ENCODE results near the gene CCDC24.

The CCDC24 gene

GRCh38 chr1:44021156-44021555, 29.8 kb downstream of the CCDC24 start:
- no peaks in the 10 kb centered on the region for H3K36me3 ChIP-seq (ENCODE audit: insufficient read depth, low read length)
- H2AFZ ChIP-seq (ENCODE audit: low read depth, low read length) = no peak overlapping the region
- H3K4me1 ChIP-seq (ENCODE audit: insufficient read depth, low read length) = peaks cover 15% of the 10 kb centered on the region
- H3K4me3 ChIP-seq (ENCODE audit: low read length) = no peak overlapping the region
- no peaks in the 10 kb centered on the region for H3K27me3 ChIP-seq (ENCODE audit: insufficient read depth, low read length)
- no peaks in the 10 kb centered on the region for H3K9me3 ChIP-seq (ENCODE audit: low read length)

- H3K36me3 ChIP-seq (ENCODE audit: insufficient read depth, low read length) = no peaks in the 10 kb centered on the region
- peaks cover 9% of the 10 kb centered on the region for H3K4me1 ChIP-seq (ENCODE audit: insufficient read depth, low read length)
- H3K27me3 ChIP-seq (ENCODE audit: insufficient read depth, low read length) = no peaks in the 10 kb centered on the region
- no peak overlapping the region for H3K4me3 ChIP-seq (ENCODE audit: low read length)
- H2AFZ ChIP-seq (ENCODE audit: low read depth, low read length) = no peak overlapping the region
- H3K9me3 ChIP-seq (ENCODE audit: low read length) = no peaks in the 10 kb centered on the region
Measured at GRCh38 chr1:44021581-44022321, 30.4 kb downstream of the CCDC24 start.

- Histone ChIP-seq H2AFZ (ENCODE audit: low read depth, low read length) (no peak overlapping the region), H3K27me3 (ENCODE audit: insufficient read depth, low read length) (no peaks in the 10 kb centered on the region), H3K4me1 (ENCODE audit: insufficient read depth, low read length) (peaks cover 3% of the 10 kb centered on the region), H3K36me3 (ENCODE audit: insufficient read depth, low read length) (no peaks in the 10 kb centered on the region), H3K9me3 (ENCODE audit: low read length) (no peaks in the 10 kb centered on the region), H3K4me3 (ENCODE audit: low read length) (no peak overlapping the region)
Measured at GRCh38 chr1:44024031-44024902, 32.9 kb downstream of the CCDC24 start.

GRCh38 chr1:44024903-44025525, 33.6 kb downstream of the CCDC24 start:
- Histone ChIP-seq H3K36me3 (ENCODE audit: insufficient read depth, low read length) (no peaks in the 10 kb centered on the region), H2AFZ (ENCODE audit: low read depth, low read length) (no peak overlapping the region)

GRCh38 chr1:44025816-44026215, 34.4 kb downstream of the CCDC24 start:
- H3K9me3 ChIP-seq (ENCODE audit: low read length) = no peaks in the 10 kb centered on the region
- H2AFZ ChIP-seq (ENCODE audit: low read depth, low read length) = no peak overlapping the region
- peaks cover 9% of the 10 kb centered on the region for H3K4me1 ChIP-seq (ENCODE audit: insufficient read depth, low read length)
- no peak overlapping the region for H3K4me3 ChIP-seq (ENCODE audit: low read length)
- no peaks in the 10 kb centered on the region for H3K27me3 ChIP-seq (ENCODE audit: insufficient read depth, low read length)
- H3K36me3 ChIP-seq (ENCODE audit: insufficient read depth, low read length) = no peaks in the 10 kb centered on the region

More at GRCh38 chr1:44024903-44025525, 33.6 kb downstream of the CCDC24 start:
- H3K9me3 ChIP-seq (ENCODE audit: low read length) = no peaks in the 10 kb centered on the region
- H3K27me3 ChIP-seq (ENCODE audit: insufficient read depth, low read length) = no peaks in the 10 kb centered on the region
- peaks cover 6% of the 10 kb centered on the region for H3K4me1 ChIP-seq (ENCODE audit: insufficient read depth, low read length)
- no peak overlapping the region for H3K4me3 ChIP-seq (ENCODE audit: low read length)

GRCh38 chr1:44027320-44027719, 35.9 kb downstream of the CCDC24 start:
- Histone ChIP-seq H3K4me1 (ENCODE audit: insufficient read depth, low read length) (peaks cover 22% of the 10 kb centered on the region), H3K9me3 (ENCODE audit: low read length) (no peaks in the 10 kb centered on the region), H3K36me3 (ENCODE audit: insufficient read depth, low read length) (no peaks in the 10 kb centered on the region), H2AFZ (ENCODE audit: low read depth, low read length) (no peak overlapping the region), H3K4me3 (ENCODE audit: low read length) (no peak overlapping the region), H3K27me3 (ENCODE audit: insufficient read depth, low read length) (no peaks in the 10 kb centered on the region)

GRCh38 chr1:44029260-44029910, 38.0 kb downstream of the CCDC24 start:
- H3K4me1 ChIP-seq (ENCODE audit: insufficient read depth, low read length) = peaks cover 22% of the 10 kb centered on the region
- peaks cover 2% of the 10 kb centered on the region for H3K27me3 ChIP-seq (ENCODE audit: insufficient read depth, low read length)
- peak overlapping the region; percentile 71 for H3K4me3 ChIP-seq (ENCODE audit: low read length)
- no peaks in the 10 kb centered on the region for H3K9me3 ChIP-seq (ENCODE audit: low read length)
- no peaks in the 10 kb centered on the region for H3K36me3 ChIP-seq (ENCODE audit: insufficient read depth, low read length)
- peak overlapping the region; percentile 55 for H2AFZ ChIP-seq (ENCODE audit: low read depth, low read length)

GRCh38 chr1:44029911-44030604, 38.7 kb downstream of the CCDC24 start:
- Histone ChIP-seq H3K9me3 (ENCODE audit: low read length) (no peaks in the 10 kb centered on the region), H3K4me1 (ENCODE audit: insufficient read depth, low read length) (peaks cover 22% of the 10 kb centered on the region), H3K4me3 (ENCODE audit: low read length) (peak overlapping the region; percentile 71), H3K27me3 (ENCODE audit: insufficient read depth, low read length) (peaks cover 2% of the 10 kb centered on the region), H2AFZ (ENCODE audit: low read depth, low read length) (peak overlapping the region; percentile 55), H3K36me3 (ENCODE audit: insufficient read depth, low read length) (no peaks in the 10 kb centered on the region)

- Histone ChIP-seq H3K36me3 (ENCODE audit: insufficient read depth, low read length) (no peaks in the 10 kb centered on the region), H3K27me3 (ENCODE audit: insufficient read depth, low read length) (peaks cover 2% of the 10 kb centered on the region), H2AFZ (ENCODE audit: low read depth, low read length) (peak overlapping the region; percentile 55), H3K4me1 (ENCODE audit: insufficient read depth, low read length) (peaks cover 22% of the 10 kb centered on the region), H3K9me3 (ENCODE audit: low read length) (no peaks in the 10 kb centered on the region), H3K4me3 (ENCODE audit: low read length) (peak overlapping the region; percentile 71)
Measured at GRCh38 chr1:44030605-44031251, 39.3 kb downstream of the CCDC24 start.

GRCh38 chr1:44031252-44032169, 40.1 kb downstream of the CCDC24 start, which contains the start of gene SLC6A9:
TSS of gene SLC6A9 (minus strand) at chr1:44031462. CDS start at chr1:44024277, 7,185 bp downstream.
- H2AFZ ChIP-seq (ENCODE audit: low read depth, low read length) = peak within 1 kb of the TSS; percentile 55
- H3K4me1 ChIP-seq (ENCODE audit: insufficient read depth, low read length) = peaks cover 27% of the 10 kb centered on the region
- H3K27me3 ChIP-seq (ENCODE audit: insufficient read depth, low read length) = peaks cover 2% of the 10 kb centered on the region
- H3K9me3 ChIP-seq (ENCODE audit: low read length) = no peaks in the 10 kb centered on the region
- peak within 1 kb of the TSS; percentile 71 for H3K4me3 ChIP-seq (ENCODE audit: low read length)
- H3K36me3 ChIP-seq (ENCODE audit: insufficient read depth, low read length) = no peaks in the 10 kb centered on the region

- no peak overlapping the region for H3K4me3 ChIP-seq (ENCODE audit: low read length)
Measured at GRCh38 chr1:44032170-44032790, 40.9 kb downstream of the CCDC24 start.

More at GRCh38 chr1:44032170-44032790, 40.9 kb downstream of the CCDC24 start:
- H3K4me1 ChIP-seq (ENCODE audit: insufficient read depth, low read length) = peaks cover 27% of the 10 kb centered on the region
- no peaks in the 10 kb centered on the region for H3K36me3 ChIP-seq (ENCODE audit: insufficient read depth, low read length)
- no peak overlapping the region for H2AFZ ChIP-seq (ENCODE audit: low read depth, low read length)
- no peaks in the 10 kb centered on the region for H3K9me3 ChIP-seq (ENCODE audit: low read length)
- H3K27me3 ChIP-seq (ENCODE audit: insufficient read depth, low read length) = peaks cover 2% of the 10 kb centered on the region
